Mesendoderm (in vitro differentiated cells): Measurements from ENCODE around the gene CLDN22.
"Not testable (repeated sequence)": the region's sequence is repeated elsewhere in the genome, so short reads cannot be mapped to it uniquely, and the experiment has no call there.

ENCODE experiments used
- DNase-seq: peaks from one replicate; pipeline ENCODE4 v3.0.0; 2013
- H2AK5ac ChIP-seq: 2 replicates; pipeline ENCODE4 v1.6.1; 2013; ENCODE audit warnings: low read length, inconsistent platforms
- H2BK120ac ChIP-seq: 2 replicates; pipeline ENCODE4 v1.6.1; 2013; ENCODE audit warnings: low read depth, mild to moderate bottlenecking, low read length, moderate library complexity, mixed read lengths
- H2BK15ac ChIP-seq: replicated peaks from 2 replicates; pipeline ENCODE4 v1.6.1; 2013; ENCODE audit warnings: low read depth, mild to moderate bottlenecking, moderate library complexity
- H2BK5ac ChIP-seq: 2 replicates; pipeline ENCODE4 v1.6.1; 2013; ENCODE audit warnings: low read length, inconsistent platforms
- H3K18ac ChIP-seq: 2 replicates; pipeline ENCODE4 v1.6.1; 2013; ENCODE audit warnings: mild to moderate bottlenecking, low read length, mixed read lengths
- H3K23ac ChIP-seq: one replicate; pipeline ENCODE4 v1.6.1; 2013; ENCODE audit warnings: low read length
- H3K27ac ChIP-seq: 2 replicates; pipeline ENCODE4 v1.5.1; 2013; ENCODE audit warnings: low read depth, mild to moderate bottlenecking, inconsistent platforms, low read length, moderate library complexity
- H3K27me3 ChIP-seq: 2 replicates; pipeline ENCODE4 v1.6.1; 2013; ENCODE audit warnings: low read length, control low read depth, mild to moderate bottlenecking, inconsistent platforms; ENCODE audit not compliant: insufficient read depth, poor library complexity
- H3K36me3 ChIP-seq: 2 replicates; pipeline ENCODE4 v1.6.1; 2013; ENCODE audit warnings: low read length, inconsistent platforms; ENCODE audit not compliant: control insufficient read depth, insufficient read depth
- H3K4ac ChIP-seq: one replicate; pipeline ENCODE4 v1.6.1; 2013; ENCODE audit warnings: low read depth, mild to moderate bottlenecking, low read length, moderate library complexity
- H3K4me1 ChIP-seq: 2 replicates; pipeline ENCODE4 v1.6.1; 2013; ENCODE audit warnings: low read depth, low read length, inconsistent platforms; ENCODE audit not compliant: control insufficient read depth
- H3K4me2 ChIP-seq: 2 replicates; pipeline ENCODE4 v1.6.1; 2013; ENCODE audit warnings: low read length
- H3K4me3 ChIP-seq: 2 replicates; pipeline ENCODE4 v1.5.1; 2013; ENCODE audit warnings: mild to moderate bottlenecking, low read length
- H3K56ac ChIP-seq: one replicate; pipeline ENCODE4 v1.6.1; 2013; ENCODE audit warnings: low read length
- H3K79me1 ChIP-seq: 2 replicates; pipeline ENCODE4 v1.6.1; 2013; ENCODE audit warnings: low read length, inconsistent platforms
- H3K79me2 ChIP-seq: 2 replicates; pipeline ENCODE4 v1.6.1; 2013; ENCODE audit warnings: mild to moderate bottlenecking, low read length; ENCODE audit not compliant: control insufficient read depth, insufficient read depth
- H3K9ac ChIP-seq: 2 replicates; pipeline ENCODE4 v1.6.1; 2013; ENCODE audit warnings: low read length, inconsistent platforms
- H4K5ac ChIP-seq: one replicate; pipeline ENCODE4 v1.6.1; 2013; ENCODE audit warnings: low read length
- H4K8ac ChIP-seq: one replicate; pipeline ENCODE4 v1.6.1; 2013; ENCODE audit warnings: low read depth, mild to moderate bottlenecking, control low read depth, low read length, moderate library complexity
- WGBS: extraction: QIAGEN DNeasy Blood & Tissue Kit; methylation state at CpG from one replicate; pipeline ENCODE4 v1.1.7; 2013; ENCODE audit warnings: low lambda C conversion rate, missing lambda C conversion rate; ENCODE audit not compliant: insufficient coverage; ENCODE audit errors: extremely low coverage; 5-methylcytosine and 5-hydroxymethylcytosine counted together

The CLDN22 gene

DNA sequence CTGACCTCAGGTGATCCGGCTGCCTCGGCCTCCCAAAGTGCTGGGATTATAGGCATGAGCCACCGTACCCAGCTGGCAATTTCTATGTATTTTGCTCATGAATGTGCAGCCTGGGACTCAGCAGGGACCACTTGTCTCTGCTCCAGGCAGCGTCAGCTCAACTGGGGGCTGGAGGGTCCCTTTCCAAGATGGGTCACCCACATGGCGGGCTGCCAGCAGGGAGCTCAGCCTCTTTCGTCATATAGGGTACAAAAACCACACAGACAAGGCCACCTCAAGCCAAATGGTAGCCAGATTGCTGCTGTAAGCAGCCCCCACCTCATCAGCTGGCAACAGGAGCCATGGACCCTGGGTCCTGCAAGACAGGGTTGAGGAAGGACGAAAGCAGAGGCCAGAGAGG lies 4.5 kb upstream of the CLDN22 start:
- no CpG with 5 or more reads among the region's 7 CpGs for WGBS
- Histone ChIP-seq H3K27ac (no peak overlapping the region), H3K4ac (no peak overlapping the region), H2BK120ac (no peak overlapping the region), H3K18ac (no peak overlapping the region), H2BK5ac (no peak overlapping the region), H3K79me1 (no peaks in the 10 kb centered on the region), H2AK5ac (no peak overlapping the region), H3K4me1 (no peaks in the 10 kb centered on the region), H3K9ac (no peak overlapping the region), H4K5ac (no peak overlapping the region), H3K56ac (no peak overlapping the region), H3K4me2 (no peak overlapping the region), H3K36me3 (no peaks in the 10 kb centered on the region), H3K27me3 (no peaks in the 10 kb centered on the region), H2BK15ac (no peak overlapping the region), H3K79me2 (no peaks in the 10 kb centered on the region), H3K4me3 (no peak overlapping the region), H3K23ac (no peak overlapping the region), H4K8ac (no peak overlapping the region)
- DNase-seq: no peak

DNA sequence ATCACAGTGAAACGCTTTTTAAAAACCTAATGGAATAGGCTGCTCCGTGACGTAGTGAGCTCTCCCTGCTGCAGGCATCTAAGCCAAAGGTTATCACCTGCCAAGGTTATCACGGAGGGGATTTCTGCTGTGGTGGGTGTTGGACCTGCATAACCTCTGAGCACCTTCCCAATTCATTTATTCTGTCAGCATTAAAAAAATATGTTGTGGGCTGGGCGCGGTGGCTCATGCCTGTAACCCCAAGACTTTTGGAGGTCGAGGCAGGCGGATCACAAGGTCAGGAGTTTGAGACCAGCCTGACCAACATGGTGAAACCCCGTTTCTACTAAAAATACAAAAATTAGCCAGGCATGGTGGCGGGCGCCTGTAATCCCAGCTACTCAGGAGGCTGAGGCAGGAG lies 4.0 kb upstream of the CLDN22 start:
- not testable (repeated sequence) for H3K4me3 ChIP-seq, DNase-seq, H3K79me1 ChIP-seq, H2BK15ac ChIP-seq, H3K56ac ChIP-seq, H3K18ac ChIP-seq, H2BK120ac ChIP-seq, H4K5ac ChIP-seq, H3K36me3 ChIP-seq, H3K9ac ChIP-seq, H3K23ac ChIP-seq, H2BK5ac ChIP-seq, H3K4me2 ChIP-seq, H3K4me1 ChIP-seq, H2AK5ac ChIP-seq, H3K27me3 ChIP-seq, H4K8ac ChIP-seq, H3K4ac ChIP-seq, H3K27ac ChIP-seq, H3K79me2 ChIP-seq
- WGBS: no CpG with 5 or more reads among the region's 11 CpGs

- Histone ChIP-seq H3K4ac (no peak overlapping the region), H3K27ac (no peak overlapping the region), H2BK120ac (no peak overlapping the region), H2BK5ac (no peak overlapping the region), H2AK5ac (no peak overlapping the region), H3K23ac (no peak overlapping the region), H3K79me1 (no peaks in the 10 kb centered on the region), H3K36me3 (no peaks in the 10 kb centered on the region), H3K9ac (no peak overlapping the region), H3K27me3 (no peaks in the 10 kb centered on the region), H2BK15ac (no peak overlapping the region), H3K4me1 (no peaks in the 10 kb centered on the region), H3K56ac (no peak overlapping the region), H4K5ac (no peak overlapping the region), H3K4me3 (no peak overlapping the region), H3K4me2 (no peak overlapping the region), H3K18ac (no peak overlapping the region), H4K8ac (no peak overlapping the region), H3K79me2 (no peaks in the 10 kb centered on the region)
- DNase-seq: no peak
- WGBS: no CpG with 5 or more reads among the region's 6 CpGs
Observed at GRCh38 chr4:183323295-183323694, 3.2 kb upstream of the CLDN22 start.

- no CpG with 5 or more reads among the region's 5 CpGs for WGBS
- Histone ChIP-seq H3K4me2 (no peak within 1 kb of the TSS), H3K56ac (no peak within 1 kb of the TSS), H3K4me3 (no peak within 1 kb of the TSS), H3K18ac (no peak within 1 kb of the TSS), H4K5ac (no peak within 1 kb of the TSS), H3K36me3 (no peaks in the 10 kb centered on the region), H3K27me3 (no peaks in the 10 kb centered on the region), H3K79me2 (no peaks in the 10 kb centered on the region), H3K23ac (no peak within 1 kb of the TSS), H3K4ac (no peak within 1 kb of the TSS), H3K27ac (no peak within 1 kb of the TSS), H4K8ac (no peak within 1 kb of the TSS), H2AK5ac (no peak within 1 kb of the TSS), H2BK15ac (no peak within 1 kb of the TSS), H2BK5ac (no peak within 1 kb of the TSS), H3K9ac (no peak within 1 kb of the TSS), H3K4me1 (no peaks in the 10 kb centered on the region), H2BK120ac (no peak within 1 kb of the TSS), H3K79me1 (no peaks in the 10 kb centered on the region)
- DNase-seq: no peak
Observed at GRCh38 chr4:183322326-183322725, 2.2 kb upstream of the CLDN22 start, which contains the start of gene CLDN24. Gene CLDN24, minus strand, starts transcription at chr4:183322426. Its CDS starts 0 bp downstream, at chr4:183322426.

DNA sequence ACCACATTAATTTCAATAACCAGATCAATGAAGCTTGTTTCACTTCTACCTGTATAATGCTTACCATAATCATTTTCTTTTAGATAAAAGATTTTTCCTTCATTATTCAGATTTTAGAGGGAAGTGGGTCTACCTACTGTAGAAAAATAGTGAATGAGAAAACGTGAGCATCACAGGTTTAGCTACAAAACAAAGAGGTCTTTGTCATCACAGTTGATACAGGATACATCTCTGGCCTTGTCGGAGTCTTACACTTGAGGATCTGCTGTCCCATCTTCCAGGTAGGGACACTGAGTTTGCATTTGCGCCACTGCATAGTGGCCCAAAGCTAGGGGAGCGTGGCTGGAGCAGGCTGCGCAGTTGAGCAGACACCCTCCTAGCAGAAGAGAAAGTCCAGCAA lies 1.4 kb upstream of the CLDN22 start:
- Histone ChIP-seq H3K56ac (no peak overlapping the region), H3K4me1 (no peaks in the 10 kb centered on the region), H2AK5ac (no peak overlapping the region), H3K4ac (no peak overlapping the region), H3K27ac (no peak overlapping the region), H3K18ac (no peak overlapping the region), H2BK15ac (no peak overlapping the region), H4K8ac (no peak overlapping the region), H3K27me3 (no peaks in the 10 kb centered on the region), H2BK5ac (no peak overlapping the region), H4K5ac (no peak overlapping the region), H3K36me3 (no peaks in the 10 kb centered on the region), H3K79me2 (no peaks in the 10 kb centered on the region), H3K23ac (no peak overlapping the region), H3K4me2 (no peak overlapping the region), H3K4me3 (no peak overlapping the region), H3K9ac (no peak overlapping the region), H2BK120ac (no peak overlapping the region), H3K79me1 (no peaks in the 10 kb centered on the region)
- DNase-seq: no peak
- no CpG with 5 or more reads among the region's 5 CpGs for WGBS

DNA sequence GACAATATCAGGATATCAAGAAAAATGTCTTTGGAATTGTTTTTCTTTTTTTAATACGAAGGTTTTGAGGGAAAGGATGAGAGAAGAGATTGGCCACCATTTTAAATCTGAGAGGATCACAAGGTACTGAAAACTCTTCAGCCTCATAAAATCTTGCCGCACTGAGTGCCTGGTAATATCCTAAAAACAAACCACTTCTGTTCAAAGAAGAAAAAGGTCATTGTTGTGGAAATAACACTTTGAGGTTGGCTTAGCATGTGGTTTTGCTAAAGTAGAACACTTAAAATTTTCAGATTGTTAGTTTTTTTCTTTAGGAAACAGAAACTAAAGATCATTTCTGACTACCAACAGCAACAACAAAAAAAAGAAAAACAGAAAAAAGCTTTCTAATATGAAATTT lies 1.0 kb upstream of the CLDN22 start:
- Histone ChIP-seq H2BK15ac (no peak overlapping the region), H3K4me3 (no peak overlapping the region), H4K8ac (no peak overlapping the region), H3K18ac (no peak overlapping the region), H2AK5ac (no peak overlapping the region), H3K9ac (no peak overlapping the region), H3K4ac (no peak overlapping the region), H3K27me3 (no peaks in the 10 kb centered on the region), H3K56ac (no peak overlapping the region), H3K4me1 (no peaks in the 10 kb centered on the region), H3K23ac (no peak overlapping the region), H2BK5ac (no peak overlapping the region), H2BK120ac (no peak overlapping the region), H3K79me2 (no peaks in the 10 kb centered on the region), H3K36me3 (no peaks in the 10 kb centered on the region), H3K27ac (no peak overlapping the region), H4K5ac (no peak overlapping the region), H3K4me2 (no peak overlapping the region), H3K79me1 (no peaks in the 10 kb centered on the region)
- DNase-seq: no peak
- no CpG with 5 or more reads among the region's 2 CpGs for WGBS
